Endodermal cell (in vitro differentiated cells): ENCODE data around the gene DCTD. TPM values are rescaled to one million over a fixed set of nuclear protein-coding genes. Genes with fewer than 3 reads are reported as not detected.

Experiments used
- DNase-seq: peaks from one replicate; pipeline ENCODE4 v3.0.0-alpha.2; 2017
- H3K27ac ChIP-seq: 2 replicates; pipeline ENCODE4 v1.5.1; 2013; ENCODE audit warnings: mild to moderate bottlenecking, low read depth, low read length, moderate library complexity
- H3K27me3 ChIP-seq: 2 replicates; pipeline ENCODE4 v1.6.1; 2013; ENCODE audit warnings: mild to moderate bottlenecking, low read length, moderate library complexity; ENCODE audit not compliant: insufficient read depth, control insufficient read depth, poor library complexity, severe bottlenecking
- H3K36me3 ChIP-seq: 2 replicates; pipeline ENCODE4 v1.7.0; 2013; ENCODE audit warnings: mild to moderate bottlenecking, low read length, moderate library complexity; ENCODE audit not compliant: control insufficient read depth, insufficient read depth
- H3K4me1 ChIP-seq: one replicate; pipeline ENCODE4 v1.7.0; 2013; ENCODE audit warnings: low read length; ENCODE audit not compliant: control insufficient read depth, insufficient read depth
- H3K4me3 ChIP-seq: 2 replicates; pipeline ENCODE4 v1.5.1; 2013; ENCODE audit warnings: mild to moderate bottlenecking, low read length, moderate library complexity
- H3K9ac ChIP-seq: 2 replicates; pipeline ENCODE4 v1.6.1; 2013; ENCODE audit warnings: mild to moderate bottlenecking, low read length, moderate library complexity; ENCODE audit not compliant: poor library complexity, severe bottlenecking; ENCODE audit errors: extremely low read depth
- H3K9me3 ChIP-seq: 2 replicates; pipeline ENCODE4 v1.6.1; 2013; ENCODE audit warnings: mild to moderate bottlenecking, low read length, moderate library complexity; ENCODE audit not compliant: control insufficient read depth
- H3K27ac Mint-ChIP-seq: 2 replicates; pipeline ENCODE4 v1.8.0; 2020; ENCODE audit warnings: mixed read lengths
- H3K27me3 Mint-ChIP-seq: 2 replicates; pipeline ENCODE4 v1.8.0; 2021; ENCODE audit warnings: mild to moderate bottlenecking, mixed read lengths; ENCODE audit not compliant: insufficient read depth
- H3K36me3 Mint-ChIP-seq: 2 replicates; pipeline ENCODE4 v1.8.0; 2020; ENCODE audit warnings: low read depth, mixed read lengths
- H3K4me1 Mint-ChIP-seq: 2 replicates; pipeline ENCODE4 v1.8.0; 2020; ENCODE audit warnings: mixed read lengths
- H3K4me3 Mint-ChIP-seq: 2 replicates; pipeline ENCODE4 v1.8.0; 2020; ENCODE audit warnings: mild to moderate bottlenecking, moderate library complexity, mixed read lengths
- H3K9me3 Mint-ChIP-seq: 2 replicates; pipeline ENCODE4 v1.8.0; 2020; ENCODE audit warnings: mild to moderate bottlenecking, mixed read lengths
- CTCF ChIP-seq: fragments of 200-600 bp; sonication (generic); conservative IDR thresholded peaks from 2 replicates; pipeline ENCODE4 v1.5.0; 2021; ENCODE audit warnings: antibody characterized with exemption, mild to moderate bottlenecking
- WGBS, 2 experiments: methylation state at CpG; one replicate each; pipeline versions ENCODE4 v1.1.5 to v1.1.7; 2013; ENCODE audit warnings: missing lambda C conversion rate in 2 of 2, mixed read lengths in 1 of 2; ENCODE audit not compliant: insufficient coverage in 1 of 2, insufficient read length in 1 of 2; 5-methylcytosine and 5-hydroxymethylcytosine counted together
- total RNA-seq, 2 donors: library from RNA; stranded (reverse); fragmentation: NEBNext Ultra II Directional in 1 of 2; extraction: Animal tissue kit (Norgen Biotek cat#: 25700) in 1 of 2; gene quantifications; 2 replicates in 1 of 2; 3 replicates in 1 of 2; pipeline ENCODE4 v1.2.1, GENCODE V29; 2021

DCTD gene
- total RNA-seq, 2 donors from 2014 or later: 104 to 111 TPM

- no peak for TF ChIP-seq CTCF
- Histone ChIP-seq H3K9me3 (no peaks in the 10 kb centered on the region), H3K36me3 (no peaks in the 10 kb centered on the region), H3K4me3 (no peak overlapping the region), H3K27me3 (no peaks in the 10 kb centered on the region), H3K27ac (no peak overlapping the region), H3K4me1 (peaks cover 6% of the 10 kb centered on the region), H3K9ac (no peak overlapping the region)
- no peaks in the 10 kb centered on the region for H3K36me3 Mint-ChIP-seq
- H3K27ac Mint-ChIP-seq: no peak overlapping the region
- peaks cover 2% of the 10 kb centered on the region for H3K27me3 Mint-ChIP-seq
- no peaks in the 10 kb centered on the region for H3K9me3 Mint-ChIP-seq
- DNase-seq: no peak
- 94 to 100% methylated on average over 5 of the region's 5 CpGs for WGBS, 2 experiments
- H3K4me1 Mint-ChIP-seq: peaks cover 21% of the 10 kb centered on the region
- H3K4me3 Mint-ChIP-seq: no peak overlapping the region
Observed at GRCh38 chr4:182923366-182923765, 6.2 kb upstream of the DCTD start.

DNA sequence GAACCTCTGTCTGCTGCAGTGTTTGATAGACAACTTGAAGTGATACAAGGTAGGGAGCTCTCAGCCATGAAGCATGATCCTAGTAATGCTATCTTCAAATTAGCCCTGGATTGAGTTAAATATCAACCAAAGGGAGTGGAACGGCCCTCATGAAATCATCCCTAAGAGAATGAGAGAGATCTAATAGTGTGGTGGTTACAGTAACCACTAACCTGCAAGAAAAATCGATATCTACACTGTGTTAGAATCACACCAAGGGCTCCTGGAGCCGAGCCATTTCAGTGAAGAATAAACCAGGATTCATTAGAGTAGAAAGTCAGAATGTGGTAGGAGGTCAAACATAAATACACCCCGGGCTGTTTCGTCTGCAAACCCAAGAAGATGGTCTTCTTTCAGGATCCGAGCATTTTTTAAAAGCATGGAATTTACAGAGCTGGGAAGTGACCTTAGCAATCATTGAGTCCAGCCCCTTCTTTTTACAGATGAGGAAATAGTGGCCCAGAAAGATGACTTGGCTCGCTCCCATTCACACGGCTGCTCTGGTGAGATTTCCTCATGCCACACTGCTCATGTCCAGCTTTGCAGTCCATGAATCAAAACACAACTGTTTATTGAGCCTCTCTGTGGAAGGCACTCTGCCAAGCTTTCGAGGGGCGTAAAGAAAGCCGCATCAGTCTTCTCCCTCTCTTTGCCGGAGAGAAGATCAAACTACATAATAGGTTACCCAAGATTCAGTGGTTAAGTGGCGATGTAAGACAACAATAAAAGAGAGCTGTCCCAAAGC, 5.5 kb upstream of the DCTD start:
- no peak overlapping the region for H3K4me3 Mint-ChIP-seq
- no peak overlapping the region for H3K27ac Mint-ChIP-seq
- no peak for DNase-seq
- H3K4me1 ChIP-seq: peaks cover 6% of the 10 kb centered on the region
- H3K27me3 ChIP-seq: no peaks in the 10 kb centered on the region
- H3K27me3 Mint-ChIP-seq: peaks cover 2% of the 10 kb centered on the region
- H3K4me3 ChIP-seq: no peak overlapping the region
- no peaks in the 10 kb centered on the region for H3K9me3 ChIP-seq
- H3K36me3 ChIP-seq: no peaks in the 10 kb centered on the region
- H3K9me3 Mint-ChIP-seq: no peaks in the 10 kb centered on the region
- H3K27ac ChIP-seq: no peak overlapping the region
- peaks cover 26% of the 10 kb centered on the region for H3K4me1 Mint-ChIP-seq
- H3K9ac ChIP-seq: no peak overlapping the region
- no peak for TF ChIP-seq CTCF
- WGBS, 2 experiments: 91 to 95% methylated on average over 8 to 13 of the region's 13 CpGs
- H3K36me3 Mint-ChIP-seq: no peaks in the 10 kb centered on the region

GRCh38 chr4:182921608-182922007, 4.4 kb upstream of the DCTD start:
- H3K36me3 ChIP-seq: no peaks in the 10 kb centered on the region
- no peaks in the 10 kb centered on the region for H3K27me3 ChIP-seq
- H3K4me3 ChIP-seq: no peak overlapping the region
- Mint-ChIP-seq H3K9me3 (no peaks in the 10 kb centered on the region), H3K4me1 (peaks cover 26% of the 10 kb centered on the region), H3K27me3 (peaks cover 2% of the 10 kb centered on the region), H3K36me3 (no peaks in the 10 kb centered on the region), H3K4me3 (no peak overlapping the region), H3K27ac (no peak overlapping the region)
- H3K4me1 ChIP-seq: peaks cover 6% of the 10 kb centered on the region
- H3K9me3 ChIP-seq: no peaks in the 10 kb centered on the region
- no peak for TF ChIP-seq CTCF
- H3K9ac ChIP-seq: no peak overlapping the region
- WGBS, 2 experiments: 92 to 94% methylated on average over 2 to 4 of the region's 4 CpGs
- H3K27ac ChIP-seq: no peak overlapping the region
- DNase-seq: no peak
